ENCODE data around the gene ZNF483. TPM values are rescaled to one million over a fixed set of nuclear protein-coding genes. Genes with fewer than 3 reads are reported as not detected.
A peak's percentile ranks its signal among the peaks of the same experiment; 100 is the strongest.

Gene ZNF483
- total RNA-seq, 1 experiment from 2014 or later: 4.8 TPM

DNA sequence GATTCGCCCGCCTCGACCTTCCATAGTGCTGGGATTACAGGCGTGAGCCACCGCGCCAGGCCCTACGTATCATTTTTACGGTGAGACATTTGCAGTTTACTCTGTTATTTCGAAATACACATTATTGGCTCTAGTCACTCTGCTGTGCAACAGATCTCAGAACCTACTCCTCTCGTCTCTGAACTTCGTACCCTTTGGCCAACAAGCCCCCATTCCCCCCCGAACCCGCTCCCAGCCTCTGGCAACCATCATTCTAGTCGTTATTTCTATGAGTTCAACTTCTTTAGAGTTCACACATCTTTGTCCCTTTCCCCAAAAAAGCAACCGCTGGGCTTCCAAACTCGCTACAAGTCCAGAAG, 73.7 kb downstream of the ZNF483 start:
- in situ Hi-C loops (cut with HindIII; ENCODE audit: low pct_unique_long_range_greater_than_20kb, low sequenced_read_pairs): no loop called here
- Histone ChIP-seq H3K4me3 (ENCODE audit: low read depth in 2 of 2, low read length in 2 of 2) (peak overlapping the region; percentile 69 to 86), H3K27me3 (ENCODE audit: control insufficient read depth, insufficient read depth, low read length) (no peaks in the 10 kb centered on the region), H3K9me3 (ENCODE audit: control insufficient read depth, insufficient read depth, low read depth, low read length) (no peaks in the 10 kb centered on the region), H3K27ac (ENCODE audit: low read length) (peak overlapping the region; percentile 81), H3K4me1 (ENCODE audit: control insufficient read depth, insufficient read depth, low read length) (no peaks in the 10 kb centered on the region), H3K36me3 (ENCODE audit: control insufficient read depth, insufficient read depth, low read length) (peaks cover 11% of the 10 kb centered on the region)
- POLR2A ChIA-PET: no interaction called here
- CTCF ChIA-PET: interaction anchor here (0.9 to 1.3 kb wide), 4 partner anchors 16 to 33 kb away, joined by 3 to 28 read pairs (median 6); partner anchors contain the start of gene DNAJC25
- TSS peak; percentile 87 for BruUV-seq (replicated peaks)
- no peak for ATAC-seq
- intact Hi-C loops (cut with micrococcal nuclease; ENCODE audit: unreplicated experiment): loop anchor here (1.0 kb wide), 1 partner anchor 93 kb away; no protein-coding TSS in a partner anchor
- no peak for DNase-seq (ENCODE audit: low read depth, low spot score)
- no peak for TF ChIP-seq TCF7L2 (IDR thresholded peaks at IDR 0.05; ENCODE audit: low read depth, low read length)
- TF ChIP-seq, protein P1, sequence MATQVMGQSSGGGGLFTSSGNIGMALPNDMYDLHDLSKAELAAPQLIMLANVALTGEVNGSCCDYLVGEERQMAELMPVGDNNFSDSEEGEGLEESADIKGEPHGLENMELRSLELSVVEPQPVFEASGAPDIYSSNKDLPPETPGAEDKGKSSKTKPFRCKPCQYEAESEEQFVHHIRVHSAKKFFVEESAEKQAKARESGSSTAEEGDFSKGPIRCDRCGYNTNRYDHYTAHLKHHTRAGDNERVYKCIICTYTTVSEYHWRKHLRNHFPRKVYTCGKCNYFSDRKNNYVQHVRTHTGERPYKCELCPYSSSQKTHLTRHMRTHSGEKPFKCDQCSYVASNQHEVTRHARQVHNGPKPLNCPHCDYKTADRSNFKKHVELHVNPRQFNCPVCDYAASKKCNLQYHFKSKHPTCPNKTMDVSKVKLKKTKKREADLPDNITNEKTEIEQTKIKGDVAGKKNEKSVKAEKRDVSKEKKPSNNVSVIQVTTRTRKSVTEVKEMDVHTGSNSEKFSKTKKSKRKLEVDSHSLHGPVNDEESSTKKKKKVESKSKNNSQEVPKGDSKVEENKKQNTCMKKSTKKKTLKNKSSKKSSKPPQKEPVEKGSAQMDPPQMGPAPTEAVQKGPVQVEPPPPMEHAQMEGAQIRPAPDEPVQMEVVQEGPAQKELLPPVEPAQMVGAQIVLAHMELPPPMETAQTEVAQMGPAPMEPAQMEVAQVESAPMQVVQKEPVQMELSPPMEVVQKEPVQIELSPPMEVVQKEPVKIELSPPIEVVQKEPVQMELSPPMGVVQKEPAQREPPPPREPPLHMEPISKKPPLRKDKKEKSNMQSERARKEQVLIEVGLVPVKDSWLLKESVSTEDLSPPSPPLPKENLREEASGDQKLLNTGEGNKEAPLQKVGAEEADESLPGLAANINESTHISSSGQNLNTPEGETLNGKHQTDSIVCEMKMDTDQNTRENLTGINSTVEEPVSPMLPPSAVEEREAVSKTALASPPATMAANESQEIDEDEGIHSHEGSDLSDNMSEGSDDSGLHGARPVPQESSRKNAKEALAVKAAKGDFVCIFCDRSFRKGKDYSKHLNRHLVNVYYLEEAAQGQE (IDR thresholded peaks at IDR 0.05; ENCODE audit: insufficient read depth in 1 of 2, low read depth in 2 of 2, low read length in 1 of 2): no peak
- TF ChIP-seq, protein P2, sequence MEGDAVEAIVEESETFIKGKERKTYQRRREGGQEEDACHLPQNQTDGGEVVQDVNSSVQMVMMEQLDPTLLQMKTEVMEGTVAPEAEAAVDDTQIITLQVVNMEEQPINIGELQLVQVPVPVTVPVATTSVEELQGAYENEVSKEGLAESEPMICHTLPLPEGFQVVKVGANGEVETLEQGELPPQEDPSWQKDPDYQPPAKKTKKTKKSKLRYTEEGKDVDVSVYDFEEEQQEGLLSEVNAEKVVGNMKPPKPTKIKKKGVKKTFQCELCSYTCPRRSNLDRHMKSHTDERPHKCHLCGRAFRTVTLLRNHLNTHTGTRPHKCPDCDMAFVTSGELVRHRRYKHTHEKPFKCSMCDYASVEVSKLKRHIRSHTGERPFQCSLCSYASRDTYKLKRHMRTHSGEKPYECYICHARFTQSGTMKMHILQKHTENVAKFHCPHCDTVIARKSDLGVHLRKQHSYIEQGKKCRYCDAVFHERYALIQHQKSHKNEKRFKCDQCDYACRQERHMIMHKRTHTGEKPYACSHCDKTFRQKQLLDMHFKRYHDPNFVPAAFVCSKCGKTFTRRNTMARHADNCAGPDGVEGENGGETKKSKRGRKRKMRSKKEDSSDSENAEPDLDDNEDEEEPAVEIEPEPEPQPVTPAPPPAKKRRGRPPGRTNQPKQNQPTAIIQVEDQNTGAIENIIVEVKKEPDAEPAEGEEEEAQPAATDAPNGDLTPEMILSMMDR (IDR thresholded peaks at IDR 0.05): no peak
- no peak for TF ChIP-seq POLR2AphosphoS5 (IDR thresholded peaks at IDR 0.05; ENCODE audit: low read depth, low read length)
- no peak for TF ChIP-seq SIN3A (IDR thresholded peaks at IDR 0.05; ENCODE audit: borderline replicate concordance, insufficient read depth, low read depth, low read length)

DNA sequence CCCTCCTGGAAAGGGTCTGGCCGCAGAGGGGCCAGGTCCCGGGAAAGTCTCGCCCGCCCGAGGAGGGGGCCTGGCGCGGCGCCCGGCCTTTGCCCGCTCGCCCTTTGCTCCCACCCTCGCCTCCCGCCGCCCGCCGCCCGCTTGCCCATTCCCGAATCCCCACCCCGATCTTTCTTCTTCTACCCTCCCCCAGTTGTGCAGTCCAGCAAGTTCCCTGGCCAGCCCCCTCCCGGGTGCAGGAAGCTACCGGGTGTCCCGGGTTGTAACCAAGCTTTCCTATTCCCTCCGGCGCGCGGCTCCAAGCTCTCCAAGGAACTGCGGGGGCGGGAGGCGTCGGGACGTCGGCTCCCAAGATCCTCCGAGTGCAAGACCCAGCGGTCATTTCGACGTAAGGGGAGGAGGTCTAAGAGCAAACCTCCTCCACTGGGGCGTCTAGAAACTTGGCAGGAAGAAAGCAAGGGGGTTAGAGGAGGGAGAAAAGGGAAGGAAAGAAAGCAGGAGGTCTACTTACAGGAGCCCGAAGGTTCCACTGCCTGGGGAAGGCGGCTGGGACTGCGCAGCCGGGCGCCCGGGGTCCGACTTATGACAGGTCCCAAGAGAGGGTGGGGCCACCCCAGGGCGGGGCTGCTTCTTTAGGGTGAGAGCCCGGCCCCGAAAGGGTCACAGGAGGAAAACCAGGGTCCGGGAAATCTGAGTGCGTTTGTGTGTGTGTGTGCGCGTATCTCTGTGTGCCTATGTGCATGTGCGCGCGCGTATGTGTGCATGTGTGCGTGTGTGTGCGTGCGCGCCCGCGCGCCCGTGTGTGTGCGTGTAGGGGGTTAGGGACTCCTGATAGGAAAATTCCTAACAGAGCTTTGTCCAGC, 74.3 kb downstream of the ZNF483 start, which contains the start of gene PTGR1:
TSS of gene PTGR1 (minus strand) at position 556 of the 863 bp plus-strand sequence. CDS start 2,225 bp downstream, outside the sequence.
- in situ Hi-C loops (cut with HindIII; ENCODE audit: low pct_unique_long_range_greater_than_20kb, low sequenced_read_pairs): no loop called here
- no peaks in the 10 kb centered on the region for H3K9me3 ChIP-seq (ENCODE audit: control insufficient read depth, insufficient read depth, low read depth, low read length)
- ChIA-PET CTCF (interaction anchor here (0.9 kb wide), 1 partner anchor 32 kb away, joined by 3 read pairs; the partner anchor contains the start of gene DNAJC25), POLR2A (interaction anchor here (0.6 to 0.7 kb wide), 2 partner anchors 74 to 93 kb away, joined by 3 to 13 read pairs; partner anchors contain the start of gene ZNF483)
- BruUV-seq (replicated peaks): no TSS peak
- intact Hi-C loops (cut with micrococcal nuclease; ENCODE audit: unreplicated experiment): no loop called here
- DNase-seq (ENCODE audit: low read depth, low spot score) (no peak), ATAC-seq (peak; percentile 91)
- no peaks in the 10 kb centered on the region for H3K4me1 ChIP-seq (ENCODE audit: control insufficient read depth, insufficient read depth, low read length)
- no peaks in the 10 kb centered on the region for H3K27me3 ChIP-seq (ENCODE audit: control insufficient read depth, insufficient read depth, low read length)
- peaks cover 11% of the 10 kb centered on the region for H3K36me3 ChIP-seq (ENCODE audit: control insufficient read depth, insufficient read depth, low read length)
- peak within 1 kb of the TSS; percentile 69 to 86 for H3K4me3 ChIP-seq (ENCODE audit: low read depth in 2 of 2, low read length in 2 of 2)
- TF ChIP-seq TCF7L2 (IDR thresholded peaks at IDR 0.05; ENCODE audit: low read depth, low read length) (no peak), POLR2AphosphoS5 (IDR thresholded peaks at IDR 0.05; ENCODE audit: low read depth, low read length) (peak; percentile 50; the same call in 1 of the 2 replicates), SIN3A (IDR thresholded peaks at IDR 0.05; ENCODE audit: borderline replicate concordance, insufficient read depth, low read depth, low read length) (0 out of 2 replicates have a peak, but pooled peaks have one; percentile 43)
- TF ChIP-seq, protein P2 (IDR thresholded peaks at IDR 0.05): no peak
- TF ChIP-seq, protein P1 (IDR thresholded peaks at IDR 0.05; ENCODE audit: insufficient read depth in 1 of 2, low read depth in 2 of 2, low read length in 1 of 2): no peak
- peak within 1 kb of the TSS; percentile 81 for H3K27ac ChIP-seq (ENCODE audit: low read length)
